ENCODE results near the gene CCN6.
"Not testable (repeated sequence)": the region's sequence is repeated elsewhere in the genome, so short reads cannot be mapped to it uniquely, and the experiment has no call there.

CCN6 gene

DNA sequence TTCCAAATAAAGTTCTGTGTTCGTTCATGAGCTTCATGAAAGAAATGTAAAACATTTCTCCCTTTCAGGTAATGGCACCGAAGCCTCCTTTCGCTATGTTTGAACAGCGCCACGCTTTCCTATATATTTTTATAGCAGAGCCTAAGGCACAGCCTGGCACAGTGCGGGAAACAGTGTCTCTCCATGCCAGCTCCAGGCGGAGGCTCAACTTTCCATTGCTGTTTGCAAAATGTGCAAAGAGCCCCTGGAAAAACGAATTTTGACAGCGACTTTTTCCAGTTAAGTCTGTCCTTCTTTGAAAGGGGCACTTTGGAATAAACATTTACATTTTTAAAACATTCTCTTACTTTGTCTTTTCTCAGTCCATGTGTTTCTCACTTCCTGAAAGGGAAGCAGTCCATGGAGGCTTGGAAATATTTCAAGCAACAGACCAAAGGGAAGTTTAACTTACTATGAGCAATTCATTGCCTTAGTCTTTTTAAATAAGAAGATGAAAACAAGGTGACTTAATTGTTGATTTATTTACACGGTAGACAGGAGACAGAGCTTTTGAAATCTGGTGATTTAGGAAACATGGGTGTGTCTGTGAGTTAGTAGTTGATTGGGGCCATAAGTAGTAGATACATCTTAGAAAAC lies 769 bp downstream of the CCN6 start:
- DNase-seq, result no peak

DNA sequence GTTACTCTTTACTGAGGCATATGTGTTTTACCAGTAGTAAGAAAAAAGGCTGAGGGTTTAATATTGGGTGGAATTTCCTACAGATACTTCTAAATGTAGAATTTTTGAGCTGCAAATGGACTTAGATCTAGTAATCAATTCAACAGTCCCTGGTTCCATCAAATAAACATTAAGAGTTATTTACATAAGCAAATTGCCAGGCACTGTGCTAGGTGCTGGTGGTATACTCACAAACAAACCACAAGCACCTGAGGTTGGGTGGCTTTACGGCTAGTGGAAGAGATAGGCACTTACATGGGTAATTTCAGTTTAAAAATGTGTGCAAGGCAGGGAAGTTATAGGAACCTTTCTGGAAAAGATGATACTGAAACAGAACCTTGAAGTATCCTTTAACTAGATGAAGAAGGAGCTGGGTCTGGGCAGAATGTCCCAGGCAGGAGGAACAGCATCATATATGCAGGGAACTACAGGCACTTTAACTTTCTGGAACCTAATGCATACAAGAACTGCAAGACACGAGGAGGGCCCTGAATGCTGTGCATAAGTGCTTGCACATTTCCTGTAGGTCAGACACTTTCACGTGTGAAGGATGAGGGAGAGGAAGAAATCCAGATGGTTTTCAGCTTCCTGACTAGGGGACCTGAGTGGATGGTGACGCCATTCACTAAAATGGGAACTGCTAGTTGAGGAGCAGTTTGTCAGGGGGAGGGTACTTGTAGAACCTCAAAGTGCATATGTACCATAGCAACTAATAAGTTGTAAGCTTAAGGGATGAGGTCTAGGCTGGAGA lies 4.5 kb downstream of the CCN6 start:
- DNase-seq, result no peak

DNA sequence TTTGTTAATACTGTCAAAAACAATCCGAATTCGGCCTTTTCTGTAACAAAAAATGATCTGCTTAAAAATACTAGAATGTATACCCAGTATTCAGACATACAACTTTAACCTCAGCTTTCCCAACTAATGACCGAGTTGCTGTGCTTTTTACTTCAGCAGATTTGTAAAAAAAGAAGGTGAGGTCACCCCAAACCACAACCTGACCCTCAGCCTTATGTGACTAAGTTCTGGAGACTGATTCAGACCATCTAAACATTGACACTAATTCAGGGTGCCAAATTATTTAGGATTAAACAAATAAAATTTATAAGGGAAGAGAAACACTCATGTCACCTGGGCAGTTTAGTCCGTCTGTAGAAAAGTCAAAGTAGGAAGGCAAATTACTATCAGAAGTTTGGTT lies 7.7 kb downstream of the CCN6 start:
- no peak for DNase-seq

DNA sequence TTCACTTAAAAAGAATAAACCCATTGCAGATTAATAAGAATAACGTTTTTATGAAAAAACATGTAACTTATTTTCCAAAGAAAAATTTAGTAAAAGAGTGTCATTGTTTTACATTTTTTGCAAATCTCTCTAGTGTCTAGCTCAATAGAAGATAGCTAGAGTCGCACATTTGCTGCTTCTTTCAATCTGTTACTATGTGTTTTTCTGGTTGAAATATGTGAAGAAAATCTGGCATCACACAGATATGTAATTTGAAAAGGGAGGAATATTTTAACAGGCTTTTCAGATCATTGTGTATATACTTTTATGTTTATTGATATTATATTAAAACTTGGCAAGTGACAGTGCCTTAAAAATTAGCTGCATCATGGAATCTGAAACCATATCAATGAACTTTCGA lies 9.1 kb downstream of the CCN6 start:
- no peak for DNase-seq

DNA sequence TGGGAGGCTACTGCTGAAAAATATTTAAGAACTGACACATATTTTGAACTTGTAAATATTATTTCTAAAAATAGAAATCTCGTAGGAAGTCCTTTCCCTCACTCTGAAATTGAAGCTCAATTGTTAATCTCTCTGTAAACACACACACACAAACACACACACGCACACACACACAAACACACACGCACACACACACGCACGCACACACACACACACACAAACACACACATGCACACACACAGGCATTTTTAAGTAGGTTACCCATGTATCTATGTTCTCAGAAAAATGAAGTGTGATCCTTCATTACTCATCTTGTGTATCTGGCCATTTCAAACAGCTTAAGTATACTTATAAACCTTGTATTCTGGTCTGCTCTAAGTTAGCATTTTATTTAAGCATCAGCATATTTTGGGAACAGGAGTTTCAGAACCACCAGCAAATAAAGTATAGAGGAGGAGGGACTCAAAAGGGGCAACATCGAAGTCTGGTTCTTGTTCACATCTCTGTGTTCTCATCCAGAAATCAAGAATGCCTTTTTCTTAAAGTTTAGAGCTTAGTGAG lies 11.6 kb downstream of the CCN6 start:
- DNase-seq, result no peak

DNA sequence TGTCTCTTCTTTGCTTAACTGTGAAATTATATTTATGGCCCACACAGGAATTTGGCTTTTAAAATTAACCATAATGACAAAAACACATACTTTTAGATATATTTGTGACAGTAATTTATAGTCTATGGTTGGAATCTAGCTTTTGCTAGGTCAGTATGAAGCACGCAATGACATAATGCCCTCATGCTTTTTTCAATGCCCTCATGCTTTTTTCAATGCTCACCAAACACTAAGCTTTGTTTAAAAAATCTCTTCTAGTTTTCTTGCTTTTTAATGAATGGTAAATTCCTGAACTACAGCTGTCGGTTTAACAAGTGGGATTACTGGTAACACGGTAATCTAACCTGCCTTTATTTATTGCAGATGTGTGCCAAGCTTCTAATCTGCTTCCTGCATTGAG lies 12.7 kb downstream of the CCN6 start:
- no peak for DNase-seq

DNA sequence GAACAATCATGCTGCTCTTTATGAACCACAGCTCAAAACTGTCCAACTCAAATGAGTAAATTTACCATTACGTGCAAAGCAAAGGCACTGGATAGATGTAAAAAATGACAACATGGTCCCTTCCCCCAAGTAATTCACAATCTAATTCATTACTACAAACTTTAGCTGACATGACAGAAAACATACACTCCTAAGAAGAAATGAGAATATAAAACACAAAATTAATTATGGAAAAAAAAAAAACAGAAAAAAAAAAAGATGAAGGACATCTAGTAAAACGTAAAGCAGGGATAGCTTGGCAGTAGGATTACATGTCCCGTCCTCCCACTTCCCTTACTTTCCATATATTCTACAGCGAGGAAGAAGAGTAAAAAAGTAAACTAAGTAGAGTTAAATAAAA lies 27.7 kb downstream of the CCN6 start:
- DNase-seq, result no peak

DNA sequence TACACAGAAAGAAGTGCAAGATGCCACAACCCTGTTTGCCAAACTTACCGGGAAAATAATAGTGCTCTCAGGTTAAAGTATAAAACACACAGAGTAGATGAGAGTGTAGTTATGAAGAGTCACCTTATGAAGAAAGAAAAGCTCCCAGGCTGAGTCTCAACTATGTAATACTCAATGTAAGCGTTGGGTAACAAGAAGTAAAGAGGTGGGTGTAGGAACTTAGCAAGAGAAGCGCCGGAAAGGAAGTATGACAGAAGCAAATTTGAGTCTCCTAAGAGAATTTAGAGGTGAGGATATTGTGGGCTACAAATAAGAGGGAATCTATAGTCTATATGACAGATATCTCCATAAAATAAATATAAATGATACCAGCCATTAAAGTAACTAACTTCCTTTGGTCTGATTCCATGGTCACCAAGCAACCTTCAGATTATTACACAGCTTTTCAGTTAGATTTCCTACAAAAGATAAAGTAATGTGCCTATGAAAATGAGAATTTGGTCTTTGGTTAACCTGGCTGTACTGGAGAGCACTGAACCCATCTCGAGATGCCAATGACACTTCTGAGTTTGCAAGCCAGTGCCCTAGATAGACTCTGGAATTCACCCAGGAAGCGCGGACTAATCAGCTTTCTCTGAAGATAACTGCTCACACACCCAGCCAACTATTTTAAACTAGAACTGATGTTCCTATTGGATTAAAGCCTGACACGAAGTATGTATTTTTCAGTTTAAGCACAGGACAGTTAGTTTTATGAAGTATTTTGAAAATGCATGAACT lies 31.6 kb downstream of the CCN6 start:
- DNase-seq, result no peak

DNA sequence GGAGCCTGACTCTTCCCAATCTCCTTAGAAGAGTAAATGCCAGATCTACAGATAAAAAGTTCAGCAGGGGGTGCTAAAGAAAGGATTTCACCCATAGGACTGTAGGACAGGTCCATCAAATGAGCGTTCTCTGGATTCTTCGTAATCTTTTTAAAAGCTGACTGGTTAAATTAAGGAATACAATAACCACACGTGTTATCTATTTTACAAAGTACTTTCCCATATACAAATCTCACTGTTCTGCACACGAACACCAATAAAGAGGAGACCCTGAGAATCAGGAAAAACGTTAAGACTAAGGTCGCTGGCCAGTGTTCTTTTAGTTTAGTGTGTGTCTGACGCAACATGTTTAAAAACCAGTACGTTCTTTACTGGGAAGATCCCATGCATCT lies 32.8 kb downstream of the CCN6 start:
- DNase-seq, result no peak

DNA sequence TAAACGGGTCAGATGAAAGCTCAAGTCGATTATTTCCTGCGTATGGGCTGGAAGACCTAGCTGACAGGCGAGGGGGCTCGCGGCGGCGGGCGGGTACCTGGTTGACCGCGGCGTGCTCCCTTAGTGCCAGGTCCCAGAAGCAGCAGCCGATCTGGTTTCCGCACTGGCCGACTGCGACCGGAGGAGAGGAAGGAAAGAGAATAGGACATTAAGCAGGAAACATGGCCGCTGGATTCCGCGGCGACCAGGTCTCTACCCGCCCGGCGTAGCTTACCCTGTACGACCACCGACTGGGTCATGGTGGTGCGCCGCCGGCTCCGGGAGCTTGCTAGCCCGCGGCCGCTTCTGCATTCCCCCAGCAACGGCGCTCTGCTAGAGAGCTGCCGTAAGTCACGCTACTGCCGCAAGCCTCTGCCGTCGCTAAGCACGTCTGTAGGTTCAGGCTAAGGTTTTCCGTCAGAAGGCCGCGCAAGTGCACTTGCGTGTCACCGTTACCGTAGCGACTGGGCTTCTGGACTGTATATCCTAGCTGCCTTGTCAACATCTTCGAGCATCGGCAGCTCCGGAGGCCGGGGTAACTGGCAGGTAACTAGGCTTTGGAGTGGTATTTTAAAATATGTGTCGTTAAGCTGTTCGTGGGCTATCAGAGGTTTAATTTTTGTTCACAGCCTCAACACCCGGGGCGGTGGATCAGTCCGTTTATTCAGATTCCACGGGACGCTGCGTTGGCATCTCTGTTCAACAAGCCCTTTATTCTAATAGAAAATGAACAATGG lies 33.4 kb downstream of the CCN6 start, which contains the start of the genes FAM229B and TUBE1:
FAM229B (plus strand) TSS at position 456 of the 776 bp plus-strand sequence. CDS start 11,693 bp downstream, outside the sequence.
TUBE1 (minus strand) TSS at position 347 of the 776 bp plus-strand sequence; CDS start at position 299, 48 bp downstream.
- peak; percentile 84 for DNase-seq

DNA sequence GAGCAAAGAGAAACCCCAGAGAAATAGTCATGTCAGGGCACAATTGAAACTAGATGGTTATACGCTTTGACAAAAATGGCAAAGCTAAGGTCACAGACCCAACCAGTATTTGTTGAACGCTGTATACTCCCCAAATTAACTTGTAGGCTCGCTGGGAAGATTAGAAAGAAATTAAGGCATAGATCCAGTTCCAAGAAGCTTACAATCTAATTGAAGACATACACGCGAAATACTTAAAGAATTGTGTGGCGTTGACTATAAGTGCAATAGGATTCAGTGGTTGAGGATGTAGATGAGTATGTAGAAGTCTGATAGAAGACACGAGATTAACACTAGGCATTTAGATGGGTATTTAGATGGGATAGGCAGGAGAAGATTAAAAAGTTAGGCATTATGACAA lies 34.0 kb downstream of the CCN6 start:
- DNase-seq, result no peak

DNA sequence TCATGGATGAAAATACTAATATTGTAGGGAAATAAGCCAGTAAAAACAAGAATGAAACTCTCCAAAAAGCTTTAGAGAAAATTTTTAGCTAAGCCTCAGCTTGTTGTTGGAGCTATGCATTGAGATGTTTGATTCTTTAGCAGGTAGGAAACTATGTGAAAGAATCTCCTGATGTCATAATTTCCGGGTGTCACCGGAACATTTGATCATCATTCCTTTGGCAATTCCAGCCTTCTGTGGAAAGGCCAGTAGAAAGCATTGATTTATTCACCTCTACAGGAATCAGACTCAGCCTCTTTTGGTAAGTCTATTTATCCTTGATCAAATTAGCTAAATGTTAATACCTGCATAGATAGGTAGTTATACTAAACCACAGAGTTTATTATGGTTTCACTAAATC lies 43.0 kb downstream of the CCN6 start:
- DNase-seq, result no peak

DNA sequence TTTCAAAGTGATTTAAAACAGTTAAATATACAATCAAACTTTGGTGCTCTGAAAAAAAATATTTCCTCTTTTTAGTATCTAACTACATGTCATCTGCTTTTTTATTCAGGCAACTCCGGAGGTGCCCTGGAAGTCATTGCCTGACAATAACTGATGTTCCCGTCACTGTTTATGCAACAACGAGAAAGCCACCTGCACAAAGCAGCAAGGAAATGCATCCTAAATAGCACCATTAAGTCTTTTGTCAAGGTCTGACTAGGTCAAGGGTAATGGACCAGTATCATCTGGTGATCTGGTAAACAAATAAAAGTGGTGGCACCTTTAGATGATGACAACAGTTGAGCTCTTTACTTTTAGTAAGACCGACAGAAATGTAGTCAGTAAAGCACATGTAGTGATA lies 46.7 kb downstream of the CCN6 start:
- DNase-seq, result no peak

DNA sequence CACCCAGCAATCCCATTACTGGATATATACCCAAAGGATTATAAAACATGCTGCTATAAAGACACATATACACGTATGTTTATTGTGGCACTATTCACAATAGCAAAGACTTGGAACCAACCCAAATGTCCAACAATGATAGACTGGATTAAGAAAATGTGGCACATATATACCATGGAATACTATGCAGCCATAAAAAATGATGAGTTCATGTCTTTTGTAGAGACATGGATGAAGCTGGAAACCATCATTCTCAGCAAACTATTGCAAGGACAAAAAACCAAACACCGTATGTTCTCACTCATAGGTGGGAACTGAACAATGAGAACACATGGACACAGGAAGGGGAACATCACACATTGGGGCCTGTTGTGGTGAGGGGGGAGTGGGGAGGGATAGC lies 52.1 kb downstream of the CCN6 start:
- DNase-seq, result not testable (repeated sequence)

DNA sequence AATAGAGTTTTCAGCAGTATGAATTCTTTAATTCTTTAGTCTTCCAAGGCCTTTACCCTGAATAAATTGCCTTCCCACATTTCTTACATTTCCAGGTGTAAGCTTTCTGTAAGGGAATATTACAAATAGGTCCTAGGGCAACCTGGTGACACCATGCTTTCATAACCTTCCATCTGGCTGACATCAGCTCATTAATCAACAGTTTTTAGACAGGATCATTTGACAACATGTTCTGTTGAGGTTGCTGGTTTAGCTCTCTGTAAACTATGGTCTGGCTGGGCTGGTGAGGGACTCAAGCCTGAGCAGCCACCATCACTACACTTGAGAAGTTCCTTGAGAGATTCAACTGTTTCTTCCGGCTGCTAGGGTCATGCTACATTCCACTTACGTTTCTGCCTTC lies 52.7 kb downstream of the CCN6 start:
- DNase-seq, result no peak

DNA sequence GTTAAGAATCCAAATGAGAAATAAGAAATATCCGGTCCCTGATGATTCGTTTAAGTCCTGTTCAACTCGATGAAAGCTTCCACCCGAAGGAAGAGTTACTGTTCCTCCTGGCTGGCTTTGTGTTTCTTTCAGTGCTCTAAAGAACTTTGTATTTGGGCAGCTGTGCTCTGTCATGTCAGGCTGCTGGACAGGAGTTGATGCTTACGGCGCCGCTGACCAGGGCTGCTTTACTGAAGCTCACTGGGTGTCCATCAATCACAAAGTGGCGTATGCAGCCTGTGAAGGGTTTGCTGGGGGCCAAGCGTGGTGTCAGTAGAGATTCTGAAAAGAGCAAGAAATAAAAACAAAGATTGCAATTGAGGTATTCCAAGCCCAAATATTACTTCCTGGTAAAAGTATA lies 55.4 kb downstream of the CCN6 start:
- no peak for DNase-seq

DNA sequence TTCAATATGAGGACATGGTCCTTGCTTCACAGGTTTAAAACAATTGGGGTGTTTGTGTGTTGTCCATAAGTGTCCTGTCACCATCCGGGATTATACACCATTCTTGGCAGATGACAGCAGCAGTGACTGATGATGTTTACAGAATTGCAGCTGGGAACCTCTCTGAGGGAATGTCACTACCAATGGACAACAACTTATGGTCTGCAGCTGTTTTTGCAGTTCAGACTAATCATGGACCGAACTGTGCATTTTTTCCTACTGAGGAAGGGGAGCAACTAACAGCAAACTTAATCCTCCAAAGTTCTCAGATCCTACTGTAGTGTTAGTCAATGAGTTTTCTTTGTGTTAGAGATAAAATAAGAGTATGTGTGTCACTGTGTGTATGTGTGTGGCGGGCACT lies 59.5 kb downstream of the CCN6 start:
- DNase-seq, result no peak

DNA sequence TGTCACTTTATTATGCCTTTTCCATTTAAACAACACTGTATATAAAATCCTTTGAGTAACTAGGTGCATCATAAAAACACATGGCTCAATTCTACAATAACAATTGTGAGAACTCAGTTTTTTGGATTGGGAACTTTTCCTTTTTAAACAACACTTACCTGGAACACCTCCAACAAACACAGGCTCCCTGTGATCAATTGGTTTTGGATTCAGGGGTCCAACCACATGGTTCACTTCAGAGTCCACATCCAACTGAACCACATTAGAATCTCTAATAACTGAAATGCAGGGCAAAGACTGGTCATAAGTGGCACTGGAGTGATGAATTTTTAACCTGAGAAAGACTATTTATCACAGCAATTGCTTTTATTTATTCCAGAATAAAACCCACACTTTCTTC lies 60.0 kb downstream of the CCN6 start:
- DNase-seq, result no peak

DNA sequence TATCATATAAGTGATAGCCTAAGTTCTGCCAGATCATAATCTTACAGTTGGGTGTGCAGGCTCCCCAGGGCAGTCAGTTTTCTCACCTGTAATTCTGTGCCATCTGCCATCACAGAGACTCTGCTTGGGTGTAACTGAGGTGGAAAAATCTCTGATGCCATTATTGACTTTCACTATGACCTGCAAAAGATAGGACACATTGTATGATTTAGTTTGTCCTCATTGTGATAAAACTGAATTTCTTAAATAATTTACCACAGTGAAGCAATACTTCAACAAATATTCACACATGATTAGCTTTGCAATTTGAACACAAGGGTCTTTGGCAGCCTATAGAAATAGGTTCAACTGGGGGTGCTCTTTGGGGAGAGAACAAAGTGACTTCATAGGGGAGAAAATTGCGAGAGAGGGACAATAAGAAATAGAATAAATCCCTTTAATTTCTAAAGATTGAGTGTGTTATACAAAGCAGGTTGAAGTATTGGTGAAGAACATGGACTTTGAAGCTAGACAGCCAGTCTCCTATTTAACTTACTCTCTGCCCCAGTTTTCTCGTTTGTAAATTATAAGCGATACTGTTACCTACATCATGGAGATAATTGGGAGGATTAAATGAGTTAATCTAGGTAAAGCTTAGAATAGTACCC lies 60.8 kb downstream of the CCN6 start:
- DNase-seq, result no peak

DNA sequence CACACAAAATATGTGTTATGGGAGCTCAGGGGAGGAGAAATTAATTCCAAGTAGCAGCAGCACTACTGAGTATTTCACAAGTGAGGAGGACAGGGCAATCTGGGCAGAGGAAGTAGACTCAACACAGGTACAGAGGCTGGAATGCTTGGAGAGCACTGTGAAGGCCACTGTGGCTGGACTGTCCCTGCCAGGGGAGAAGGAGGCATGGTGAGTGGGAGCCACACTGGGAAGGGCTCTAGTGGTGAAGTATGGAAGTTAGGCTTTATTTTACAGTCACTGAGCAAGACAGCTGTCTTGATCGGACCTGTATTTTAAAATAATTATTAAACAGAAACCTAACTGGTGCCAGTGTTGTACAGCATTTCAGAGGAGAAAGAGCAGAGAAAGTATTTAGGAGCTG lies 62.3 kb downstream of the CCN6 start:
- DNase-seq, result no peak

DNA sequence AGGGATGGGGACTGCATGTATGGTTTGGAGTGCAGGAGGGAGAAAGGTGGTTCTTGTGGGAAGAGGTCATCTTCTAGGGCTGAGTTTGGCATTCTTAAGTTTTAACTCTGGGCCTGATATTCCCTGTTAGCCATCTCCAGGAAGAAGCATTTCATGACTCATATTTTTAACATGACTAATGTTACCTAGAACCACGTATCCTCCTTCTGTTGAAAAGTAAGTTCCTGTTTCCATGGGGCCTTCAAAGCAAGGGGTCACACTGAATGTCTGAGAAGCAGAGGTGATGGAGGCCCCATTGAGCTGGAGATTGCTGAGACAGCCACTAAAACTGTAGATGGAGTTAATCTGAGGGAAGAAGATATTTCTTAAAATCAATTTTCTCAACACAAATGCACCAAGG lies 63.6 kb downstream of the CCN6 start:
- no peak for DNase-seq

DNA sequence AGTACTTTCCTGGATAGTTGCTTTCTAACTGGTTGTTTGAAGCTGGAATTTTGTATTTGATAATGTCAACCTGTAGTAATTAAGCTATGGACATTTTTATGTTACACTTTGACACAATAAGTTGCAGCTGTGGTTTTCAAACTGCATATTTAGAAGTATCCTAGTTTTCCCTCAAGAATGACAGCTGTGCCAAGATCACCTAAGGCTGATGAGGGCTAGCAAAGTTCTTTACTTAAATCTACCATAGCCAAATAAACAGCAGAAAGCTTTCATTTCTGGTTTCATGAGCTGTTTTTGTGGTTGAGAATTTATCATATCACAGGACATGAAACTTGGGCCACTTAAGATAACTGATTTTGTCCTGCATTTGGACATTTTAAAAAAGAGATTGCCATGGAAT lies 64.1 kb downstream of the CCN6 start:
- DNase-seq, result no peak

Measured in activated T-cell treated with anti-CD3 and anti-CD28 coated beads, Interleukin-2, amount 50 U/mL, for 1 hour (primary cell).